WERI-Rb-1 (cell line): ENCODE data around the gene PDGFC.

Source experiments
- DNase-seq: peaks from one replicate; pipeline ENCODE4 v3.0.0-alpha.2; 2020
- H3K27ac ChIP-seq: fragments of 250-450 bp; sonication (Bioruptor Pico); 2 replicates; pipeline ENCODE4 v1.5.1; 2020; ENCODE audit warnings: mild to moderate bottlenecking, moderate library complexity
- H3K27me3 ChIP-seq: fragments of 250-450 bp; sonication (Bioruptor Pico); 2 replicates; pipeline ENCODE4 v1.5.1; 2021; ENCODE audit warnings: mild to moderate bottlenecking, low read depth, moderate library complexity; ENCODE audit not compliant: insufficient read depth, severe bottlenecking
- H3K36me3 ChIP-seq: fragments of 250-450 bp; sonication (Bioruptor Pico); 2 replicates; pipeline ENCODE4 v1.5.1; 2020; ENCODE audit warnings: mild to moderate bottlenecking, moderate library complexity
- H3K4me3 ChIP-seq: 2 replicates; pipeline ENCODE4 v1.5.1; 2011; ENCODE audit warnings: low read depth, mild to moderate bottlenecking, control low read depth, low read length
- H3K9me3 ChIP-seq: fragments of 250-450 bp; sonication (Bioruptor Pico); 2 replicates; pipeline ENCODE4 v1.5.1; 2021; ENCODE audit warnings: mild to moderate bottlenecking, moderate library complexity; ENCODE audit not compliant: severe bottlenecking
- TF ChIP-seq, protein P1 (sequence below): IDR thresholded peaks from 2 replicates; pipeline ENCODE4 v1.5.1; 2011; ENCODE audit warnings: low read depth, mild to moderate bottlenecking, control low read depth, inconsistent platforms, low read length

The PDGFC gene

DNA sequence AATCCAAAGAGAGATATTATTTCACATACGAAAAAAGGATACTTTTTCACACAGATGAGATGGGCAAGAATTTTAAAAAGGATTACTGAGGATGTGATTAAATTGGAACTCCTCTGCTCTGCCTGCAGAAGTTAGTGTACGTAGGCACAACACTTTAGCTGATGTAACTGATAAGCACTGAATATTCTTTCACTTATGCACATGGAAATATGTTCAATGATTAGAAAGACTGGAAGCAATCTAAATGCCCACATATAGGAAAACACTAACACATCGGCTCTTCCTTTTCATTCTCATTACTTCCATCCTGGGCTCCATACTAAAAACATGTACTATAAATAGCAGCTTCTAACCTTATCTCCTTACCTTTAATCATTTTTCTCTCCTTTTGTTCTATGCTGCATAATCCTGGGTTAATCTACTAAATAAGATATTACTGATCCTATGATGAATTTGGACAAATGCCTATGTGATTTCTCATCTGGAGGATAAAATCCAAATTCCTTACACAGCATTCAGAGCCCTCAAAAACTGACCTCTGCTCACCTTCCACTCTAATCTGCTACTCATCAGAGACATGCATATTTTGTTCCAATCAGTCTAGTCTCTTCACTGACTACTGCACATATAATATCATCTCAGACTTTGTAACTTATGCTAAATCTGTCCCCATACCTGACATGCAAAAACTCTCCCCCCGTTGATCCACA is 197.8 kb downstream of the PDGFC start:
- no peaks in the 10 kb centered on the region for H3K36me3 ChIP-seq
- no peak for DNase-seq
- H3K27me3 ChIP-seq: no peaks in the 10 kb centered on the region
- no peak overlapping the region for H3K4me3 ChIP-seq
- H3K27ac ChIP-seq: no peak overlapping the region
- H3K9me3 ChIP-seq: no peaks in the 10 kb centered on the region
- TF ChIP-seq, protein P1, sequence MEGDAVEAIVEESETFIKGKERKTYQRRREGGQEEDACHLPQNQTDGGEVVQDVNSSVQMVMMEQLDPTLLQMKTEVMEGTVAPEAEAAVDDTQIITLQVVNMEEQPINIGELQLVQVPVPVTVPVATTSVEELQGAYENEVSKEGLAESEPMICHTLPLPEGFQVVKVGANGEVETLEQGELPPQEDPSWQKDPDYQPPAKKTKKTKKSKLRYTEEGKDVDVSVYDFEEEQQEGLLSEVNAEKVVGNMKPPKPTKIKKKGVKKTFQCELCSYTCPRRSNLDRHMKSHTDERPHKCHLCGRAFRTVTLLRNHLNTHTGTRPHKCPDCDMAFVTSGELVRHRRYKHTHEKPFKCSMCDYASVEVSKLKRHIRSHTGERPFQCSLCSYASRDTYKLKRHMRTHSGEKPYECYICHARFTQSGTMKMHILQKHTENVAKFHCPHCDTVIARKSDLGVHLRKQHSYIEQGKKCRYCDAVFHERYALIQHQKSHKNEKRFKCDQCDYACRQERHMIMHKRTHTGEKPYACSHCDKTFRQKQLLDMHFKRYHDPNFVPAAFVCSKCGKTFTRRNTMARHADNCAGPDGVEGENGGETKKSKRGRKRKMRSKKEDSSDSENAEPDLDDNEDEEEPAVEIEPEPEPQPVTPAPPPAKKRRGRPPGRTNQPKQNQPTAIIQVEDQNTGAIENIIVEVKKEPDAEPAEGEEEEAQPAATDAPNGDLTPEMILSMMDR: no peak

DNA sequence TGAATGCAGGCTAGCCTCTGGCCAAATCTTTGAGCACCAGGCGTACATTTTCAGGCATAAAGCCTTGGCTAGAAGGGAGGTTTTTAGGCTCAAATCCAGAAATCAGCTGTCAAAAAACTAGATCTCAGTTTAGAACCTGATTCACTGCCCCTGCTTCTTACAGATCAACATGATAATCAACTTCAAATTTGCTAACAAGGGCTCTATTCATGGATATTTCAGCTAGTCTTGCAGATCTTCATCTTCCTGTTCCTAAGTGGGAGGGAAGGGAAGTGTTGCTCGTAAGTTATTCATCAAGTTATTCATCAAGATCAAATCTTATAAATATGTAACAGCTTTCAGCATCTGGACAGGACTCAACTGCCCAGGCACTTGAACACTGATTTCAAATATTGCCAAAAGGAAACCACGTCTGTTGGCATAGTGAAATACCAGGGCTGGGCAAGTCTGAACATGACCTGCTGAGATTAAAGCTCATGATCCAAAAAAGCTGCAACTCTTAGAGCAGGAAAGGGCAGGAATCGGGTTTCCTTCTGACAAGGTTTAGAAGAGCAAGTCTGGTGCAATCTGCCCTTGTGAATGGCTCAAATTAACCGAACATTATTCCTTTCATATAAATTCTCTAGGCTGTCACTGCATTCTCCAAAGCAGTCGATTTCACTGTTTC is 200.3 kb downstream of the PDGFC start:
- Histone ChIP-seq H3K36me3 (no peaks in the 10 kb centered on the region), H3K27me3 (no peaks in the 10 kb centered on the region), H3K9me3 (no peaks in the 10 kb centered on the region), H3K27ac (peak overlapping the region; percentile 62), H3K4me3 (no peak overlapping the region)
- peak; percentile 73 for DNase-seq
- TF ChIP-seq, protein P1: no peak

DNA sequence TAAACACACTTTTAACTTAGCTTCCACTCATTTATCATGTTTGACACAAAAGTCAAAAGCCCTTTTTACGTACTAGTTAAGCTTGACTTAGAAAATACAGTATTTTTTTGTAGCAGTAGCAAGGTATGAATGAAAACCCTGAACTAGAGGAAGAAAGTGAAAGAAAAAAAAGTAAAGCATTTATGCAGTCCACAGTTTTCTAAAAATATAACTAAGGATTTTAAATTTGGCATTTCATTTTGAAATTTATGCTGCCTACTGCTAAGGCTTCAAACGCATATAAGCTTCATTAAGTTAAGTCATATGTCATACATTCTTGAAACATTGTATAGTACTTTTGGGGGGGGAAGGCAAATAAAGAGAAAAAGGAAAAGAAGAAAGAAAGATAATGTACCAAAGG is 201.5 kb downstream of the PDGFC start:
- H3K27ac ChIP-seq: no peak overlapping the region
- no peaks in the 10 kb centered on the region for H3K27me3 ChIP-seq
- TF ChIP-seq, protein P1: no peak

DNA sequence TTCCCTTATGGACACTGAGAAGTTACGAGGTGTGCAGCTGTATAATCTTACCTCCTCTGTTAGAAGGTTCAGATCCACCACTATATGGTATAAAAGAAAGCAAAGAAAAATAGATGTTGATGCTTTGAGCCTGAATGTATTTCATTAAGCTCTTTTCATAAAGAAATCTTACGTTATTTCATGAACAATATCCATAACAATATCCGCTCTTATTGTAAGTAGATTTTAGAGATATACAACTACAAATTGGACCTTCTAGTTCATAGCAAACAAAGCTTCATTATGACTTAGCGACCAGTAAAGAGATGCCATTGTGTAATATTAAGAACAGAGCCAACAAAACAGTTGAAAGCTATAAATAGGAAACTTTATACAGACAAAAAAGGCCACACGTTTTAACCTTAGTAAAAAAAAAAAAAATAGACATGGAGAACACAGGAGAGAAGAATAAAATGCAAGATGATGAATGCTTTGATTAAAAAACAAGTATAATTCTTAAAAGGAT is 203.6 kb downstream of the PDGFC start:
- Histone ChIP-seq H3K9me3 (no peaks in the 10 kb centered on the region), H3K4me3 (no peak overlapping the region), H3K36me3 (no peaks in the 10 kb centered on the region), H3K27ac (no peak overlapping the region), H3K27me3 (no peaks in the 10 kb centered on the region)
- TF ChIP-seq, protein P1: no peak
- DNase-seq: no peak

More for the DNA sequence above, 201.5 kb downstream of the PDGFC start:
- Histone ChIP-seq H3K9me3 (no peaks in the 10 kb centered on the region), H3K4me3 (no peak overlapping the region), H3K36me3 (no peaks in the 10 kb centered on the region)
- DNase-seq: no peak

DNA sequence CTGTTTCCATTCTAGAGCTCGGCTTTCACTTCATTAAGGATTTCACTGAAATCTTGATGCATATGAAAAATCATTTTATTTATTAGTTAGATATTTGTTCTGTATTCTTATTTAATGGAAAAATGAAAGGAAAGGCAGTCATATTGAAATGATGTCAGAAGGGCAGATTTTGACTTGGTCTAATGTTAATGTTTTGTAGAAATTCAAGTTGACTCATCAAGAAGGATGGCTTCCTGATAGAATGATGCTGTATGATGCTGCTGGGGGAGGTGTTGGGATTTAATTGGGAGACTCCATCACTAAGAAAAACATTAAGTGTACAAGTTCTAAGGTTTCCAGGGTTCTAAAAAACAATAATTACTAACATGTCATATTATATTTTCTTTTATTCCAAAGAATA is 204.8 kb downstream of the PDGFC start:
- no peak overlapping the region for H3K4me3 ChIP-seq
- TF ChIP-seq, protein P1: no peak
- H3K27ac ChIP-seq: no peak overlapping the region
- H3K36me3 ChIP-seq: no peaks in the 10 kb centered on the region
- no peaks in the 10 kb centered on the region for H3K9me3 ChIP-seq
- DNase-seq: no peak
- H3K27me3 ChIP-seq: no peaks in the 10 kb centered on the region
